Right forelimb (tissue), 1 donor: ENCODE data around the gene CYB561A3.

Experiments used
- DNase-seq: peaks from one replicate; pipeline ENCODE4 v3.0.0-alpha.2; 2018

Gene CYB561A3

GRCh38 chr11:61369372-61370348, 8.0 kb upstream of the CYB561A3 start:
- DNase-seq = no peak

- DNase-seq = no peak
These were observed 7.0 kb upstream of the CYB561A3 start for GRCh38 chr11:61368646-61369045.

GRCh38 chr11:61367406-61367805, 5.7 kb upstream of the CYB561A3 start:
- no peak for DNase-seq

GRCh38 chr11:61364012-61364675, 2.5 kb upstream of the CYB561A3 start:
- DNase-seq = no peak

DNA sequence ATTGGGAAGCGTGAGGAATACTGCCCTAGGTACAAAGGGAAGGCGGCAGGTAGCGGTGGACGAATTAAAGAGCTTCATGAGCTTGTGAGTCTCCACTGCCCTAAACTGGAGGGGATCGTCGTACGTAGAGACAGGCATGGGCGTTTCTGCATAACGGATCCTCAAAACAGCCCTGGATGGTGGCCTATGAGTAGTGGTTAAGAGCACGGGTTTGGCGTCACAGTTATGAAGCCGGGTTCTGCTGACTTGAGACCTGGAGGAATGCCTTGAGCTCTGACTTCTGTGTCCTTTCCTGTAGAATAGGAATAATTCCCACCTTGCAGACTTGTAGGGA, 827 bp upstream of the CYB561A3 start:
- no peak for DNase-seq

GRCh38 chr11:61361237-61361740, 393 bp downstream of the CYB561A3 start:
- no peak for DNase-seq

GRCh38 chr11:61359516-61359915, 2.2 kb downstream of the CYB561A3 start:
- DNase-seq = no peak

- DNase-seq = no peak
These were observed 3.1 kb downstream of the CYB561A3 start for GRCh38 chr11:61358566-61358965.

GRCh38 chr11:61357894-61358239, 3.8 kb downstream of the CYB561A3 start:
- no peak for DNase-seq

GRCh38 chr11:61357233-61357893, 4.3 kb downstream of the CYB561A3 start:
- DNase-seq = no peak

- no peak for DNase-seq
These were observed 5.0 kb downstream of the CYB561A3 start for GRCh38 chr11:61356706-61357105.

DNA sequence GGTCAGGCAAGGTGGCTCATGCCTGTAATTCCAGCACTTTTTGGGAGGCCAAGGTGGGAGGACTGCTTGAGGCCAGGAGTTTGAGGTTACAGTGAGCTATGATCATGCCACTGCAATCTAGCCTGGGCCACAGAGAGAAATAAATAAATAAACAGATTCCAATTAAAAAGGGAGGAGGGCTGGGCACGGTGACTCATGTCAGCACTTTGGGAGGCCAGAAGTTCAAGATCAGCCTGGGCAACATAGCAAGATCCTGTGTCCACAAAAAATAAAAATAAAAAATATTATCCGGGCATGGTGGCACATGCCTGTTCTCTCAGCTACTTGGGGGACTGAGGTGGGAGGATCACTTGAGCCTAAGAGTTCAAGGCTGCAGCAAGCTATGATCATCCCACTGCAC, 7.5 kb downstream of the CYB561A3 start:
- DNase-seq = no peak

GRCh38 chr11:61353131-61354067, 8.3 kb downstream of the CYB561A3 start:
- DNase-seq = no peak

GRCh38 chr11:61352038-61352437, 9.6 kb downstream of the CYB561A3 start:
- no peak for DNase-seq

- DNase-seq = no peak
These were observed 10.9 kb downstream of the CYB561A3 start for GRCh38 chr11:61350803-61351202.

DNA sequence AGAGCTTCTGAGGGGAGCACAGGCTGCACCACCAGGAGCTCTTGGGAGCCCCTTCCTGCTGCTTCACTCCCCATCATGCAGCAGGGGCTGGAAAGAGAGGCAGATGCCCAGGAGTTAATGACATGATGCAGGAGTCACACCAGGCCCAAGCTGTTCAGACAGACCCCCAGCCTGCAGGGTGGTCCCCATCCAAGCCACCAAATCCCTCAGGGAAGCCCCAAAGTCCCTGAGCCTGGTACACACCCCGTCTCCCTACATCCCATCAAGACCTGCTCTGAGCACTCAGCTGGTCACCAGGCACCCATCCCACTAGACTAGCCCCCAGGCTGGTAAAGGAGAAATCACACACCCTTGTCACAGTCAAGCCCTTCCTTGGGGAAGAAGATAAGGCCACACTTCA, 11.3 kb downstream of the CYB561A3 start:
- no peak for DNase-seq

DNA sequence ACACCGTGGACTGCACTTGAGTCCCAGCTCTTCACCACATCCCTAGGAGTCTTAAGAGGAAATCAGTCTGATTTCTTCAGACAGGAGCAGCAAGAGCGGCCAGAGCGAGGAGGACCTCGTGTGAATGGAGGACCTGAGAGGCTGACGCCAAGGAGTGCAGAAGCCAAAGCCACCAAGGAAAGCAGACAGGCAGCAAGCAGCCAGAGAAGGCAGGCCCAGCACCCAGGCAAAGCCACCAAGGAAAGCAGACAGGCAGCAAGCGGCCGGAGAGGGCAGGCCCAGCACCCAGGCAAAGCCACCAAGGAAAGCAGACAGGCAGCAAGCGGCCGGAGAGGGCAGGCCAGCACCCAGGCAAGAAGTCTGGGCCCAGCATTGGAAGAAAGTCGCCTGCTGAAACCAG, 11.8 kb downstream of the CYB561A3 start:
- DNase-seq = no peak

DNA sequence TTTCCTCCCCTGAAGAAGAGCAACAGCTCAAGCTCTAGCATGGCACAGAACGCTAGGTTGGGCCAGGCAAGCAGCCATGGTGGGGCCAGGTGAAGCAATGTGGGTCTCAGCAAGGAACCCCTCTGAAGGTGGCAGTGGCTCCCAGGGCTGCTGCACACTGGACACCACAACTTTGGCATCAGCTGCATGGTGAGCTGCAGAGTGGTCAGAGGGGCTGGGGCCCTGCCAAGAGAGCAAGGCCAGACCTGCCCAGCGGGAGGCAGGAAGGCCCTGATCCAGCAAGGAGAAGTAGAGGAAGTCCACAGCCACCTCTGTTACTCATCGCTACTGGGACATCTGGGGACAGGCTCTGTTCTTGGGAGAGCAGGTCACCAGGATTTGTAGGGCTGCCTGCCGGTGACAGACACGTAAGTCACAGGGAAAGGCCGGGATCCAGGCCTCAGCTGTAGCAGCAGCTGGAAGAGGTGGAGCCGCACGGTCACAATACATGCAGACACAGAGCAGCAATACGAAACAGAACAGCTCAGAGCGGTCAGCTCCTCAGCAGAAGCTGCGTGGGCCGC, 12.4 kb downstream of the CYB561A3 start:
- DNase-seq = no peak

- no peak for DNase-seq
These were observed 13.7 kb downstream of the CYB561A3 start for GRCh38 chr11:61347916-61348461.

GRCh38 chr11:61345954-61346843, 15.5 kb downstream of the CYB561A3 start:
- no peak for DNase-seq

- no peak for DNase-seq
These were observed 16.5 kb downstream of the CYB561A3 start for GRCh38 chr11:61345170-61345610.
